K562 (cell line): ENCODE measurements around the gene SLC15A3.

Source experiments
- ASH1L ChIP-seq: fragments of 450-650 bp; IDR thresholded peaks from 2 replicates; pipeline ENCODE4 v1.6.1; 2018; ENCODE audit warnings: borderline replicate concordance, mild to moderate bottlenecking, low read depth; ENCODE audit not compliant: partially characterized antibody
- BRF2 ChIP-seq: IDR thresholded peaks from 3 replicates; pipeline ENCODE4 v1.6.1; 2011; ENCODE audit warnings: borderline replicate concordance, mild to moderate bottlenecking; ENCODE audit not compliant: insufficient read length, insufficient read depth
- CTCF ChIP-seq, 3 experiments: IDR thresholded peaks in 2 of 3; conservative IDR thresholded peaks in 1 of 3; 2 replicates each; pipeline ENCODE4 v1.5.1; 2011 to 2012; ENCODE audit warnings: low read length in 3 of 3, mild to moderate bottlenecking in 3 of 3, control low read depth in 2 of 3, improper control_type of control experiment in 1 of 3, inconsistent platforms in 1 of 3, low read depth in 1 of 3, mixed read lengths in 1 of 3, moderate library complexity in 1 of 3; ENCODE audit not compliant: insufficient read depth in 2 of 3
- FOXK1 ChIP-seq: sonication (generic); formaldehyde crosslinking; IDR thresholded peaks from 2 replicates; pipeline ENCODE4 v1.8.0; 2022; ENCODE audit warnings: missing genetic modification reagents, mild to moderate bottlenecking, borderline replicate concordance
- FOXM1 ChIP-seq, 2 experiments: fragments of 450-650 bp in 1 of 2; sonication (generic) in 1 of 2; formaldehyde crosslinking in 1 of 2; IDR thresholded peaks; 2 replicates each; pipeline versions ENCODE4 v1.6.1 to v1.9.0; 2017 to 2022; ENCODE audit warnings: low read depth in 2 of 2, mild to moderate bottlenecking in 2 of 2, missing genetic modification reagents in 1 of 2, moderate library complexity in 1 of 2
- POLR2AphosphoS5 ChIP-seq: IDR thresholded peaks from 2 replicates; pipeline ENCODE4 v1.6.1; 2011; ENCODE audit warnings: mild to moderate bottlenecking, low read depth, low read length, moderate library complexity; ENCODE audit not compliant: control insufficient read depth, insufficient read depth
- ZBTB5 ChIP-seq: fragments of 450-650 bp; IDR thresholded peaks from 2 replicates; pipeline ENCODE4 v1.6.1; 2017; ENCODE audit warnings: antibody characterized with exemption
- ZBTB7A ChIP-seq: IDR thresholded peaks from 2 replicates; pipeline ENCODE4 v1.6.1; 2011; ENCODE audit warnings: low read depth, mild to moderate bottlenecking, low read length, moderate library complexity, borderline replicate concordance; ENCODE audit not compliant: control insufficient read depth
- ZFX ChIP-seq: sonication (generic); formaldehyde crosslinking; IDR thresholded peaks from 2 replicates; pipeline ENCODE4 v1.8.0; 2022; ENCODE audit warnings: mild to moderate bottlenecking, missing genetic modification reagents, moderate library complexity
- ZNF197 ChIP-seq: fragments of 200-800 bp; sonication (Bioruptor generic); IDR thresholded peaks from 2 replicates; pipeline ENCODE4 v1.6.1; 2016; ENCODE audit warnings: low read depth, missing genetic modification characterization, missing compliant biosample characterization
- ZNF274 ChIP-seq: IDR thresholded peaks from 2 replicates; pipeline ENCODE4 v1.6.1; 2011; ENCODE audit warnings: low read depth, mild to moderate bottlenecking, low read length, moderate library complexity, borderline replicate concordance
- ZNF592 ChIP-seq: fragments of 450-650 bp; IDR thresholded peaks from 2 replicates; pipeline ENCODE4 v1.6.1; 2017; ENCODE audit warnings: antibody characterized with exemption, mild to moderate bottlenecking
- ZNF696 ChIP-seq: fragments of 250-450 bp; sonication (Bioruptor Pico); conservative IDR thresholded peaks from 2 replicates; pipeline ENCODE4 v1.4.0; 2020; ENCODE audit warnings: mild to moderate bottlenecking, moderate library complexity

- TF ChIP-seq ZNF696 (CRISPR knock-in tag) (no peak), CTCF (IDR thresholded peaks at IDR 0.05 in 2 of 3, conservative IDR thresholded peaks at IDR 0.05 in 1 of 3; ENCODE audit: insufficient read depth in 2 of 3, low read depth in 1 of 3, low read length in 3 of 3) (no peak), ZBTB7A (no peak), FOXM1 (IDR thresholded peaks at IDR 0.05; ENCODE audit: low read depth) (no peak), FOXM1 (CRISPR knock-in tag; IDR thresholded peaks at IDR 0.05; ENCODE audit: low read depth) (no peak), ZNF274 (no peak), ZNF592 (no peak), POLR2AphosphoS5 (no peak), FOXK1 (CRISPR knock-in tag) (no peak), ZNF197 (CRISPR knock-in tag) (no peak), ZBTB5 (no peak), BRF2 (no peak), ZFX (CRISPR knock-in tag) (no peak), ASH1L (no peak)
Observed at GRCh38 chr11:60934124-60934789, 17.7 kb downstream of the SLC15A3 start.
